Measurements from ENCODE around the gene GRIK4.

GRCh38 chr11:120612513-120613263 is 101.1 kb downstream of the GRIK4 start:
- TF ChIP-seq CTCF (conservative IDR thresholded peaks at IDR 0.05; ENCODE audit: low read depth, low read length) (no peak), EZH2phosphoT487 (IDR thresholded peaks at IDR 0.05; ENCODE audit: borderline replicate concordance, low read length) (no peak)

Measured in PC-3 (cell line).